GM19023 (cell line): Measurements from ENCODE around the gene DEPDC5.

Experiments used
- ATAC-seq: cut with Tn5 transposase; IDR thresholded peaks from one replicate; pipeline ENCODE4 v1.9.1; 2021; ENCODE audit warnings: mild to moderate bottlenecking, moderate library complexity; ENCODE audit not compliant: unreplicated experiment

The DEPDC5 gene

DNA sequence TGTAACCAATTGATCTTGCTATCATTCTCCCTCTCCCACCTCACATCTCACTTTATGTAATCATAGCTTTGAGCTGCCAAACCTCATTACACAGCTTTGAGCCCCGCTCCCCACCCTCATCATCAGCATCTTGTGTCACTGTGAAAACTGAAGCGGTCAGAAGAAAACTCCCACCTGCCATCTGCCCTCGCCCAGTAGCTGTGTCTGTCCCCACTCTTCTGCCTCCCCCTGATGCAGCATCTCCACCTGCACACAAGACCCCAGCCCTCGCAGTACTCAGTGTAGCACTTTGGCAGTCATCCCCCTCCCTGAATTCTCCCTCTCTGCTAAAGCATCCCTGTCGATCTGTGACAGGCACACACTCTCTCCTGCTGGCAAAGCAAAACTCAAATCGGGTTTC lies 130.2 kb downstream of the DEPDC5 start:
- ATAC-seq = no peak

DNA sequence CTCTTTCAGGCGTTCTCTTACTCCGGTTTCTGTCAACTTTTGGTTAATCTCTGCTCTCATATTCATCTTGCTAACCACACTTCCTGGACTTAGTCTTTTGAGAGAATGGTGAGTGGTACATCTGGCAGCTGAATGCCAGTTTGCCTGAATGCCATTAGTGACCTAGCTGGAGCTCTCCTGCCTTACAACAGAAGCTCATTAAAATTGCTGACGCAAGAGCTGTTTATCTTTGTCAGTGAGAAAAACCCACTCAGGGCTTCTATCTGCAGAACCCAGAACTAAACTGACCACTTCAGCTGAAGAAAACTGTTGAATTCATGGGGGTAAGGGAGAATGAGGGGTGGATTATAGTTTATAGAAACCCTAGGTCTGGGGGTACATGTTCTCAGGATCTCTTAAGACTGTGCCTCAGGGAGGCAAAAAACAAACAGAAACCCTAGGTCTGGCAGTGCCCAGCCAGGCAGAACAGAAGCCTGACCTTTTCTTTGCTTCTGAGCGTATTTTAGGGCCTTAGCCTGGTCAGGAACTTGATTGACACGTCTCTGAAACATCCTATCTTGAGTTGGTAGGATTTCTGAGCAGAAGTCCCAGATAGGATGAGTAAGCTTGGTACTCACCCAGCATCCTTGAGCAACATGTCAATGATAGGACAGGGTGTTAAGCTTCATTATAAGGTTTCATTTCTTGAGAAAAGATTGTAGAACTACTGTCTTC lies 137.7 kb downstream of the DEPDC5 start:
- no peak for ATAC-seq

DNA sequence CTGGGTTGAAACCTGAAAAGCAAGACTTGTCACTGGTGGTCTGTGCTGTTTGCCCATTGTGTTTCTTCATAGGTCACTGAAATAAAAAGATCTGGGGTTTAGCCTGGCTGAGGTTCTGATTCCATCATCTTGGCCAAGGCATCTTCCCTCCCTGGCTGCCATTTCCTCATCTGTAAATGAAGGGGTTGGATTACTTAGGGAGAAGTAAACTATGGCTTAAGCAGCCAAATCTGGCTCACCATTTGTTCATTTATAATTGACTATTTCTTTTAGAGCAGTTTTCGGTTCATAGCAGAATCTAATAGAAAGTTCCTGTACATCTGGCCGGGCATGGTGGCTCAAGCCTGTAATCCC lies 138.2 kb downstream of the DEPDC5 start:
- no peak for ATAC-seq

DNA sequence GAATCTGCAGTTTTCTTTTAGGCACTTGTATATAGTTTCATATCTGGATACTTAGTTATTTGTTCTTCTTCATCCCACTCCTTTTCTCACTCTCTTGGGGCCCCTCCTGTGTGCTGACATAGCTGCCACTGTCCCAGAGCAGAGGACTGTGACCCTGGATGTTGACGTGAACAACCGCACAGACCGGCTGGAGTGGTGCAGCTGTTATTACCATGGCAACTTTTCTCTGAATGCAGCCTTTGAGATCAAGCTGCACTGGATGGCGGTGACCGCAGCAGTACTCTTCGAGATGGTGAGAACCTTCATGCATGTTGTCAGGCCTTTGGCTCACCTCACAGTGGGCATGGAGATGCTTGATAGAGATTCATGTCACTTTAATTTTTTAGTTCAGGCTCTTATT lies 139.6 kb downstream of the DEPDC5 start:
- ATAC-seq = no peak

DNA sequence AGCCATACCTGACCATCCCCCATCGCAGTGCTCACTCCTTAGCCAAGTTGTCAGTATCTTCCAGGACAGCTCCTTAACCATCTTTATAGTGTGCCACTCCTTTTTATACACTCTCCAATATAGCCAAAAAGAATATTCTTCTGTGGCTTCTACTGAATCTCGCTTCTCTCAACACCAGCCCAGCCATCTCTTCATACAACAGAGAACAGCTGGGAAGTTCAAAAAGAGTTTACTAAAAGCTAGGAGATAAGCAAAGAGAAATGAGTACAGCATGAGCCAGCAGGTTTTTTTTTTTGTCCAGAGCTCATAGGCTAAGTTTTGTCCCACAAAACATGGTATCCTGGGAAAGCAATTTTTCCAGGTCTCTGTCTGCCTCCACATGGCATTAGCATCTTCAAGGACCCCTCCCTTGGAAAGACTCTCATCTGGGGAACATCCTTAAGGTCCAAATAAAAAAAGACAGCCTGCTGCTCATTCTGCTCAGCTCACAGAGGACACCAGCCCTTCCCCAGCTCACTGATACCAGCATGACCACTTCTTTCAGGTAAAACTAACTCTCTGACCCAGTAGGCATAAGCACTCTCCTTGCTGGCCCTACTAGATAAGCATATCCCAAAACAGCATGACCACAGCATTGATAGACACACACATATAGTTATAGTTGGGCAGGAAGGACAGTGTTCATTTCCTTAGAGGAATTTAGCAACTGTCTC lies 141.7 kb downstream of the DEPDC5 start:
- ATAC-seq = no peak

DNA sequence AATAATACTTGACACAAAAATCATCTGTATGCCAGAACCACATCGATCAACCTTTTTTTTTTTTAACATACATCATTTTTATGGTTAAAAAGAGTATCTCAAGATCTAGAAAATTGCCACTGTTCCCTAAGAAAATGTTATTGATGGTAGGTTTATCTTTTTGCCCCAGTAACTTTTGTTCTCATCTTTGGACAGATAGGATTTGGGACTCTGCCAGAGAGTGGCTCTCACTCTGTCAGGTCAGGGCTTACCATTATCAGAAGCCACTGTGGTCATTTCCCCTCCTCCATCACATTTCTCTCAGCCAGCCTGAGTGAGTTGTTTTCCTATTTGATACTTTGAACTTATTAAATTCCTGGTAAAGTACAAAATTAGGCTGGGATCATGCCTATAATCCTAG lies 142.7 kb downstream of the DEPDC5 start:
- ATAC-seq = no peak

DNA sequence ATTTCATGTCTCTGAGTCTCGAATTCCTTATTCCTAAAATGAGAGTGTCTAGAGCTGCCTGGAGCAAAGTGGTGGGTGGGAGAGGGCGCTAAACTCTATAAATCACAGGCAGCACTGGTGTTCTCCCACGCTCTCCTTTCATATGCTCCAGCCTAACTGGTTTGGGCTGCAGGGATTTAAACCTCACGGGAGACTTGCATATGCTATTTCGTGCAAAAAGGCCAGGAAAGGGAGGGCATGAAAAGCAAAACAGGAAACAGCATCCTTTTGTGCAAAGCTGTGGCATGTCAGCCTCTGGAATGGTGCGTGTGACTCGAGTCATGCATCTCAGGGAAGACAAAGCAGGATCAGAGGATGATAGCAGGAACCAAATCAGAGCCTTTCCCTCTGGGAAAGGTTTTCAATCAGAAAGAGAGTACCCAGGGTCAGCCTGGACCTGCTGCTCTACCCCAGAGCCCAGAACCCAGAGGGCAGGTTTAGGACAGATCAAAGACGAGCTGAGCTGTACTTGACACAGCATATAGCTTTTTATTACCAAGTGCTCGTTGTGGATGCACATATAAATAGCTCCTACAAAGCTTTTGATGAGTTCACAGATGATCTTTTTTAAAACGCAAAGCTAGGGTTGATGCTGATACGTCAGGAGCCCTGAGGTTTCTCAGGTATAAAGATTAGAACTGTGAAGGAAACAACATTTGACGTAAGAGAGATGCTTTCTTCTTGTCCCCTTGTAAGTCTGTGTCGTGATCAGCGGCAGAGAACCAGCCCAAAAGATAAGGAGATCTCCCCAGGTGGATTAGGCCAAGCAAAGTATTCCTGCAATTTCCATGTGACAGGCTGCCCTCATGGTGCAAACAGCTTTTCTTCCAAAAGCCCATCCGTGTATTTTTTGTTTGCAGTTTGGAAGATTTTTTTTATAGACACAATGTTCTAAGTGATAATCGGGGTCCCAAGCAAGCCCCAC lies 144.3 kb downstream of the DEPDC5 start:
- no peak for ATAC-seq

DNA sequence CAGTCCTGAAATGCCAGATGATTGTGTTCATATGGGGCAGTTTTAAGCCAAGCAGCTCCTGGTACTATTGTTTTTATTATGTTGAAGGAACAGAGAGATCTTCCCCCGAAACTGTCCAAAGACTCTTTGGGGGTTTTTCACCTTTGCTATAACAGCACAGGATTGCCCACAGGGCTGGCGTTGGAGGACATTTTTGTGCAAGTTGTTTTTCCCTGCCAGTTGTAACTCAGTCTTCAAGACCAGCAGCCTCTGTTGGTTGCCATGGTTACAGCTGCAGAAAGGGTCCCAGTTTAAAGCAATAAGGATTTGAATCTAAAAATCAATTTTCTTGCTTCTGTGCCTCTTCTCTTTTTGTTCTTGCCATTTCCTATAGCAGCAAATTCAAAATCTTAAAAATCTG lies 145.1 kb downstream of the DEPDC5 start:
- no peak for ATAC-seq

DNA sequence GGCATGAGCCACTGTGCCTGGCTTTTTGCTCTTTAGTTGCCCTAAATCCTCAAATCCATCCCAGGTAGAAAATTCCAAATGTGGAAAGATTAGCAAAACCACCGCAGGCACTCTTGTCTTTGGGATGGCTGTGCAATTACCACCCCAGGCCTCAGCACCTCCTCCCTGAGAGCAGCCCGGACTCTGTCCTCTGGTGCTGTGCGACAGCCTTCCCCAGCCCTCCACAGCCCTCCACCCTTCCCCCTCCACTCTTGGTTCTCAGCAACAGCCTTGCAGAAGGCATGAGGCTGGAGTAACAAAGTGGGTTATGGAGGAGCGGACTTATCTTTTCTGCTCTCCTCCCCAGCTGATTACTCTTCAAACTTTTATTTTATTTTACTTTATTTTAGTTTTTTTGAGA lies 145.8 kb downstream of the DEPDC5 start:
- no peak for ATAC-seq

DNA sequence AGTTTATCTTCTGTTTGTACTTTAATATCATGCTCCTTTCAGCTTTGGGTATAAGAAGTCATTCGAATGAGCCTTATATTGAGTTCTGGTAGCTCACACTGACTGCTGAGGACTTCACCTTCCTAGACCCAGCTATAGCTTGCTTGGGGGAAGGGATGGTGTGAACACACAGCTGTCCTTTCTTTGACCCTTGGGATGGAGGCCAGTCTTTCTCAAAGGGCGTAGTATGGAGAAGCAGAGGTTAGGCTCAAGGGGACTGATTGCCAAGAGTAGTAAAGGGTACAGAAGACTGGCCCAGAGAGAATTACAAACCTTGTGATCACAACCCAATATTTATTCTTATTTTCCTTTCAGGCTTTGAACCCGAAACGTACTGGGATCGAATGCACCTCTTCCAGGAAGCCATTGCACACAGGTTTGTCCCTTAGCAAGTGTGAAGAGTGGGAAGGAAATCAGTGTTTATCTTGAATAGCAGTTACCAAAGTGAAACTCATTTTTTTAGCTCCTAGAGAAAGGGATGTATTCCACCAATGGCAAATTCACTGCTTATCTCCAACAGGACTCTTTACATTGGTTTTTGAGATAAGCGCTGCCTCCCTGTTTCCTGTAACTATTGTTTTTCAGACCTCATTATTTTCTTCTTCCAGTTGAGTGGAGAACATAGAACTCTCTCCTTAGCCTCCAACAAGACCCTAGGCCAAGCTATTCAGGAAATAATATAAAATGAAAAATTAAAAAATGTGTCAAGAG lies 147.7 kb downstream of the DEPDC5 start:
- no peak for ATAC-seq

DNA sequence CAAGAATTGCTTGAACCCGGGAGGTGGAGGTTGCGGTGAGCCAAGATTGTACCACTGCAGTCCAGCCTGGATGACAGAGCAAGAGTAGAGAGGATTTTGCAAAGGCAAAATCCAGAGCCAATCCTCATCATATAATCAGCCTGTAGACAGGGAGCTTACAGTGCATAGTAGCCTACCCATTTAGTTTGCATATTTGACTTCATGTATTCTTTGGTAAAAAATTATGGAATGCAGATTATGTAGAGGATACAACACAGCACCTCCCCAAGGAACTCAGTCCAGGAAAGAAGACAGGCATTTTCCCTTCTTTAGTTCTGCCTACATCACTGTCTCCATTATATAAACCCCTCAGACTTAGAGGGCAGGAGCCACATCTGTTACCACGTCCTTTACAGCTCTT lies 150.8 kb downstream of the DEPDC5 start:
- ATAC-seq = no peak

DNA sequence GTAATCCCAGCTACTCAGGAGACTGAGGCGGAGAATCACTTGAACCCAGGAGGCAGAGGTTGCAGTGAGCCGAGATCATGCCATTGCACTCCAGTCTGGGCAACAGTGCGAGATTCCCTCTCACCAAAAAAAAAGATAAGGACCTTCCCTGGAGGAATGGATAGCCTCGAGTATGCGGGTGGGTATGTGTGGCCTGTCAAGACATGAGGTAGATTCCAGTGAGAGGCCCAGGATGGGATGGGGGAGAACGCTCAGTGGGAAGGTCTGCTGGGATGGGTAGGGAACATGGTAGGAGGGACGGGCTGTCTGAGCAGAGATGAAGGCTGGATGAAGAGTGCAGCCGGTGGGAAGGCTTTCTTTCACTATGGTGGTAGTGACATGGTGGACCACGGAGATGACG lies 151.5 kb downstream of the DEPDC5 start:
- ATAC-seq = no peak

DNA sequence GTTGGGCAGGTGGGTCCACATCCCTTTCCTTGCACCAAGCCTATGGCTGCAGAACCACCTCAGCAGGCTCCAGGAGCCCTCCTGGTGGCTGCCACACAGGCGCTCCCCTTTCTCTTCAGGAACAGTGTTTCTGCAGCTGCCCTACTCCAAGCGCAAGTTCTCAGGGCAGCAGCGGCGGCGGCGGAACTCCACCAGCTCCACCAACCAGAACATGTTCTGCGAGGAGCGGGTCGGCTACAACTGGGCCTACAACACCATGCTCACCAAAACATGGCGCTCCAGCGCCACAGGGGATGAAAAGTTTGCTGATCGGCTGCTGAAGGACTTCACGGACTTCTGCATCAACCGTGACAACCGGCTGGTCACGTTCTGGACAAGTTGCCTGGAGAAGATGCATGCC lies 152.3 kb downstream of the DEPDC5 start:
- no peak for ATAC-seq

DNA sequence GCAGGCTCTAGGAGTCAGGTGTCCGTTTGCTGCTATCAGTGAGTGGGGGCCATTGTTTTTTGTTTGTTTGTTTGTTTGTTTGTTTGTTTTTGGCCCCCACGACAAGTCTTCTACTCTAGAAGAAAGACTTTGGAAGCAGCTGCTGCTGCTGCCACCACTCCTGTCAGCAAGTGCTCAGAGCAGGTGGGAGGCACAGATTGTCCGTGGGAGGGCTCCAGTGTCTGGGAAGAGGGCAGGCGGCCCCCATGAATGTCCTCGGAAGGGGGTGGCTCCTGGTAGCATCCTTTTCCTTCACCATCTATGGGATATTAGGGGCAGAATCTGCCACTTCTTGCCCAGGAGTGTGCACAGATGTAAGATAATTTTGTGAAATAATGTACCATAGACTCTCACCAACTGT lies 152.8 kb downstream of the DEPDC5 start:
- ATAC-seq = no peak

DNA sequence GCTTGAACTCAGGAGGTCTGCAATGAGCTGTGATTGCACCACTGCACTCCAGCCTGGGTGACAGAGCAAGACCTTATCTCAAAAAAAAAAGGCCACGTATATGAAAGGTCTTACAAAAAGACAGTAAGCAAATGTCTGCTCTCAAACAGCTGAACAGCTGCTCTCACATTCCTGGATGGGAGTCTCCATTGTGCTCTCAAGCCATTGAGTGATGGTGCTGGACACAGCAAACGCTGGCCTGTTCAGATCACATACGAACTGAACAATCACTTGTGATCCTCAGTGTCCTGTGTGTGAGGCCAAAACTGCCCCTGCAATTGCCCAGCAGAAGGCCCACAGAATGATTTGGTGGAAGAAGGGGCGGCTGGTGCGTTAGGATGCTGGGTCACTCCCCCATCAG lies 156.2 kb downstream of the DEPDC5 start:
- ATAC-seq = no peak

DNA sequence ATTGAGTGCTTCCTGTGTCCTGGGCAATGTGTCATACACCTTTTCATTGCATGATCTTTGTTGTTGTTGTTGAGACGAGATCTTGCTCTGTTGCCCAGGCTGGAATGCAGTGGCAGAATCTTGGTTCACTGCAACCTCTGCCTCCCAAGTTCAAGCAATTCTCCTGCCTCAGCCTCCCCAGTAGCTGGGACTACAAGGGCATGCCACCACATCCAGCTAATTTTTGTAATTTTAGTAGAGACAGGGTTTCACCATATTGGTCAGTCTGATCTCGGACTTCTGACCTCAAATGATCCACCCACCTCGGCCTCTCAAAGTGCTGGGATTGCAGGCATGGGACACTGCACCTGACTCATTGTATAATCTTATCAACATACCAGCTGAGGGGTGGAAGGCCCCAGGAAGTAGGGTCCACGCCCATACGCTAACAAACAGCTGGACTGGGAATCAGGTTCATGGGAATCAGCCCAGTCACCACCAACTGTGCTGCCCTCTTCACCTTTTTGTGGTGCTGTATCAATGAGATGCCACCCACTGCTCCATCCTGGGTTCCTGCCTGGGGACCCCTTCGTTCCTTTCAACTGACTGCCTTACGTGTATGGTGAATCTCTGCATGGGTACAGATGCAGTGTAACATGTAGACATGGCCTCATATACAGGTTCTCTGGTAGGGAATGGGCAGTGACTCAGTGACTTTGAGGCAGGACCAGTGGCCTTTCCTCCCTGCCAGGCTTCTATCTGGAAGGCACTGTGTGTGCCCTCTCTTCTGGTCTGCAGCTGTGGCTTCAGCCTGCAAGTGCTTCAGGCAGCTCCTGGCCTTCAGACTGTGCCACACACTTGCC lies 158.0 kb downstream of the DEPDC5 start:
- no peak for ATAC-seq

DNA sequence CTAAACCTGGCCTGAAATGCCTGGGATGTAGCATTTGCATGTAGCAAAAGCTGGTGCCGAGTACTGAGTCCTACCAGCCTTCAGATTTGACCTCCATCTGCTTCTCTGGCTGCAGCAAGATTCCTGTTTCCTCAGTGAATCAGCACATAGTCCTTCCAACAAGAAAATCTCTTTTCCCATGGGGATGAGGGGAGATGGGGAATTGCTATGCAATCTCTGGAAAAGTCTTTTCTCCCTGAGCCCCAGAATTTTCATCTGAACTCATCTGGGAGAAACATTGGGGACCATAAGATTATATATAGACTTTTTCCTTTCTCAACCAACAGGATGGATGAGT lies 158.6 kb downstream of the DEPDC5 start:
- ATAC-seq = no peak

DNA sequence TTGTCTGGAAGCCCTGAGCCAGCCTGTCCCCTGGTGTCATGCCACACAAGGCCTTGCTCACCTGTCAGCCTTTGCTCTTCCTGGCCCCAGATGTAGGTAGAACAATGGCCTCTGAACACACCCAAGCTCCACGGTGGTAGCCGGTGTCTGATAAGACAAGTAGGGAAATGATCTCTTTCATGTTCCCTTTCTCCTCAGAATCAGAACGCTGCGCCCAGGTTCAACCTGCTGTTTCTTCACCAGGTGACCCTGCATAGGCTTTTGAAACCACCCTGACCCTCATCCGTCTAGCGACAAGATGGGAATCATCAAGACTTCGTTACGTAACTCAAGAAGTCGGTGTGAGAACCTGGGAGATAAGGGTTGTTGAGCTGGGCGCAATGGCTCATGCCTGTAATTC lies 161.8 kb downstream of the DEPDC5 start:
- ATAC-seq = no peak

DNA sequence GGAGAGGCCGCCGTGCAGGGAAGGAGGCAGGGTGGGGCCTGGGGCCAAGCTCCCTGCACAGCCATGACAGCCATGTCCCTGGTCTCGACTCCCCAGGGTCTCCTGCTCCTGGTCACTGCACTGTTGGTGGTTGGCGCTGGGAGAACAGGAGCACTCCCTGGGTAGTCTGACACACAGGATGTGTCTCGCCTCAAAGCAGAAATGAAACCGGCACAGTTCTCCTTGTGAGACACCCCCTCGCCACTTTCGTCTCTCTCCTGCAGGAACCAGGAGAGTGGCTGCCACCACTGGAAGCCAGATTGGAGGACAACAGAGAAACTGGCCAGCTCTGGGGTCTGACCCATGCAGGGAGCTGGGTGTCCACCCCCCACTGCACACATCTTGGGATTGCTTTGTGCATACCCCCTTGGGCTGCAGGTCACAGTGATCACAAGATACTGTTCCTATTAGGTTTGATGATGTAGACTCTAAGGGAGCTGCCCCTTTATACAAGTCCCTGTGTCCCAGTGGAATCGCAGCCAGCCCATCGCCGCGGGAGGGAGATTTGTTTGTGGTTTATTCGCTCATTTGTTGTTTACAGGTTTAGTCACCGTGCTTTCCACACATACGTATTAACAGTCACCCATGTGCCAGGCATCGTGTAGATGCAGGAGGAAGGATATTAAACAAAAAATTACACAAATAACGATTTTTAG lies 163.6 kb downstream of the DEPDC5 start:
- no peak for ATAC-seq

DNA sequence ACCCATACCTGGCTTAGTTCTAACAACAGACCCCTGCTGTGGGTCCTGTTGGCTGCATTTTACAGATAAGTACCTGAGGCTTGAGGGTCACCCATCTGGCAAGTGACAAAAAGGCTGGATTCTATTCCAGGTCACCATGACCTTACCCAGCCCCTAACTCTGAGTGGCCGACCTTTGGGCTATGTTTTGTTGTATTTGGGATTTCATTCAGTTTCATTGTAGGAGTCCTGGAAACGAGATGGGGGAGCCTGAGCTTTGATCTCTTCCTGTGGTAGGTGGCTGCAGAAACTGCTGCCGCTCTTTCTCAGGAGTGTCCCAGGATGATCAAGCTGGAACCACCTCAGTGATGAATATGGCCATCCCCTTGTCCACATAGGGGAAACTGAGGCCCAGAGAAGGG lies 165.9 kb downstream of the DEPDC5 start:
- no peak for ATAC-seq
